OCI-LY7 (cell line): Measurements from ENCODE around the gene ZP4.

Experiments used
- CTCF ChIP-seq: fragments of 200-600 bp; sonication (generic); conservative IDR thresholded peaks from 2 replicates; pipeline ENCODE4 v1.5.1; 2014; ENCODE audit warnings: mild to moderate bottlenecking, antibody characterized with exemption, low read length, moderate library complexity, mixed read lengths
- EZH2phosphoT487 ChIP-seq: fragments of 200-600 bp; sonication (generic); IDR thresholded peaks from 2 replicates; pipeline ENCODE4 v1.6.1; 2018; ENCODE audit warnings: low read depth, borderline replicate concordance, mild to moderate bottlenecking, mixed run types, antibody characterized with exemption, low read length, moderate library complexity, mixed read lengths

- TF ChIP-seq CTCF (no peak), EZH2phosphoT487 (no peak)
Measured at GRCh38 chr1:237895630-237896029, 4.9 kb upstream of the ZP4 start.
